Liver (tissue), 3 donors: ENCODE data around the gene VEGFD.

ENCODE experiments used
- EGR1 ChIP-seq, 2 donors: IDR thresholded peaks; 2 replicates each; pipeline ENCODE4 v1.6.1; 2016 to 2018; ENCODE audit warnings: antibody characterized with exemption in 2 of 2, low read depth in 2 of 2
- FOXA1 ChIP-seq: IDR thresholded peaks from 2 replicates; pipeline ENCODE4 v1.6.1; 2016; ENCODE audit warnings: antibody characterized with exemption
- GABPA ChIP-seq, 2 donors: IDR thresholded peaks in 1 of 2; conservative IDR thresholded peaks in 1 of 2; 2 replicates each; pipeline ENCODE4 v1.6.1; 2016; ENCODE audit warnings: antibody characterized with exemption in 2 of 2, mild to moderate bottlenecking in 1 of 2, moderate library complexity in 1 of 2
- NR2F2 ChIP-seq: IDR thresholded peaks from 2 replicates; pipeline ENCODE4 v1.6.1; 2016; ENCODE audit warnings: antibody characterized with exemption
- RAD21 ChIP-seq, 2 donors: IDR thresholded peaks; 2 replicates each; pipeline ENCODE4 v1.6.1; 2016; ENCODE audit warnings: antibody characterized with exemption in 2 of 2, mild to moderate bottlenecking in 2 of 2
- RXRA ChIP-seq, 2 donors: IDR thresholded peaks; 2 replicates each; pipeline ENCODE4 v1.6.1; 2017 to 2018; ENCODE audit warnings: antibody characterized with exemption in 2 of 2, mild to moderate bottlenecking in 1 of 2
- SP1 ChIP-seq: IDR thresholded peaks from 2 replicates; pipeline ENCODE4 v1.6.1; 2018; ENCODE audit warnings: antibody characterized with exemption, mild to moderate bottlenecking
- TAF1 ChIP-seq: conservative IDR thresholded peaks from 2 replicates; pipeline ENCODE4 v1.6.1; 2016; ENCODE audit warnings: antibody characterized with exemption, mild to moderate bottlenecking
- YY1 ChIP-seq: IDR thresholded peaks from 2 replicates; pipeline ENCODE4 v1.6.1; 2016; ENCODE audit warnings: antibody characterized with exemption, mild to moderate bottlenecking
- TF ChIP-seq, protein P1 (sequence below): fragments of 150-350 bp; IDR thresholded peaks from 2 replicates; pipeline ENCODE4 v1.5.1; 2017; ENCODE audit warnings: improper control_type of control experiment, low read depth, low read length; ENCODE audit not compliant: missing input control
- TF ChIP-seq, protein P2 (sequence below): IDR thresholded peaks from 2 replicates; pipeline ENCODE4 v1.6.1; 2016; ENCODE audit warnings: antibody characterized with exemption
- TF ChIP-seq, protein P3 (sequence below): IDR thresholded peaks from 2 replicates; pipeline ENCODE4 v1.6.1; 2016; ENCODE audit warnings: antibody characterized with exemption, mild to moderate bottlenecking
- TF ChIP-seq, protein P4 (sequence below): IDR thresholded peaks from 2 replicates; pipeline ENCODE4 v1.6.1; 2016; ENCODE audit warnings: antibody characterized with exemption
- TF ChIP-seq, protein P5 (sequence below): IDR thresholded peaks from 2 replicates; pipeline ENCODE4 v1.6.1; 2016; ENCODE audit warnings: antibody characterized with exemption
- donor health status: healthy.
- donor health status: healthy.

DNA sequence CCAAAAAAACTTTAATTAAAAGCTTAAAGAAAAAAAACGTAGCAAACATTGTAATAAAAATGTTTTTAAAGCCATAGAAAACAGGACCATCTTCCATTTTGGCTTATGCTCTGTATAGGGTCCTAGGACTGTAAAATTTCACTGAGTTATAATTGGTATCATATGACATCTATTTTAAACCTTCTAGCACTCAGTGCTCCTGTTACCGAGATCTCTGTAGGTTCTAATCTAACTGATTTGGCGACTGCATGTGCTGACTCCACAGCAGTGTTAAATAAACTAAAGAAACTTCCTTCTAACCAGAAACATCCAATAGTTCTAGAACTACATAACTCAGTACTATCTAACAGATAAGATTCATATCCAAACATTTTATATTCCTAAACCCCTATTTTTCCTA, 68.7 kb downstream of the VEGFD start, which contains the start of gene ASB11:
- TF ChIP-seq NR2F2 (no peak), RXRA (IDR thresholded peaks at IDR 0.05) (no peak), RAD21 (IDR thresholded peaks at IDR 0.05) (no peak), TAF1 (no peak), SP1 (no peak), YY1 (no peak), GABPA (IDR thresholded peaks at IDR 0.05 in 1 of 2, conservative IDR thresholded peaks at IDR 0.05 in 1 of 2) (no peak), FOXA1 (no peak), EGR1 (IDR thresholded peaks at IDR 0.05; ENCODE audit: low read depth in 2 of 2) (no peak)
- TF ChIP-seq, protein P1, sequence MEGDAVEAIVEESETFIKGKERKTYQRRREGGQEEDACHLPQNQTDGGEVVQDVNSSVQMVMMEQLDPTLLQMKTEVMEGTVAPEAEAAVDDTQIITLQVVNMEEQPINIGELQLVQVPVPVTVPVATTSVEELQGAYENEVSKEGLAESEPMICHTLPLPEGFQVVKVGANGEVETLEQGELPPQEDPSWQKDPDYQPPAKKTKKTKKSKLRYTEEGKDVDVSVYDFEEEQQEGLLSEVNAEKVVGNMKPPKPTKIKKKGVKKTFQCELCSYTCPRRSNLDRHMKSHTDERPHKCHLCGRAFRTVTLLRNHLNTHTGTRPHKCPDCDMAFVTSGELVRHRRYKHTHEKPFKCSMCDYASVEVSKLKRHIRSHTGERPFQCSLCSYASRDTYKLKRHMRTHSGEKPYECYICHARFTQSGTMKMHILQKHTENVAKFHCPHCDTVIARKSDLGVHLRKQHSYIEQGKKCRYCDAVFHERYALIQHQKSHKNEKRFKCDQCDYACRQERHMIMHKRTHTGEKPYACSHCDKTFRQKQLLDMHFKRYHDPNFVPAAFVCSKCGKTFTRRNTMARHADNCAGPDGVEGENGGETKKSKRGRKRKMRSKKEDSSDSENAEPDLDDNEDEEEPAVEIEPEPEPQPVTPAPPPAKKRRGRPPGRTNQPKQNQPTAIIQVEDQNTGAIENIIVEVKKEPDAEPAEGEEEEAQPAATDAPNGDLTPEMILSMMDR, result no peak
- TF ChIP-seq, protein P2, sequence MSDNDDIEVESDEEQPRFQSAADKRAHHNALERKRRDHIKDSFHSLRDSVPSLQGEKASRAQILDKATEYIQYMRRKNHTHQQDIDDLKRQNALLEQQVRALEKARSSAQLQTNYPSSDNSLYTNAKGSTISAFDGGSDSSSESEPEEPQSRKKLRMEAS, result no peak
- TF ChIP-seq, protein P3, sequence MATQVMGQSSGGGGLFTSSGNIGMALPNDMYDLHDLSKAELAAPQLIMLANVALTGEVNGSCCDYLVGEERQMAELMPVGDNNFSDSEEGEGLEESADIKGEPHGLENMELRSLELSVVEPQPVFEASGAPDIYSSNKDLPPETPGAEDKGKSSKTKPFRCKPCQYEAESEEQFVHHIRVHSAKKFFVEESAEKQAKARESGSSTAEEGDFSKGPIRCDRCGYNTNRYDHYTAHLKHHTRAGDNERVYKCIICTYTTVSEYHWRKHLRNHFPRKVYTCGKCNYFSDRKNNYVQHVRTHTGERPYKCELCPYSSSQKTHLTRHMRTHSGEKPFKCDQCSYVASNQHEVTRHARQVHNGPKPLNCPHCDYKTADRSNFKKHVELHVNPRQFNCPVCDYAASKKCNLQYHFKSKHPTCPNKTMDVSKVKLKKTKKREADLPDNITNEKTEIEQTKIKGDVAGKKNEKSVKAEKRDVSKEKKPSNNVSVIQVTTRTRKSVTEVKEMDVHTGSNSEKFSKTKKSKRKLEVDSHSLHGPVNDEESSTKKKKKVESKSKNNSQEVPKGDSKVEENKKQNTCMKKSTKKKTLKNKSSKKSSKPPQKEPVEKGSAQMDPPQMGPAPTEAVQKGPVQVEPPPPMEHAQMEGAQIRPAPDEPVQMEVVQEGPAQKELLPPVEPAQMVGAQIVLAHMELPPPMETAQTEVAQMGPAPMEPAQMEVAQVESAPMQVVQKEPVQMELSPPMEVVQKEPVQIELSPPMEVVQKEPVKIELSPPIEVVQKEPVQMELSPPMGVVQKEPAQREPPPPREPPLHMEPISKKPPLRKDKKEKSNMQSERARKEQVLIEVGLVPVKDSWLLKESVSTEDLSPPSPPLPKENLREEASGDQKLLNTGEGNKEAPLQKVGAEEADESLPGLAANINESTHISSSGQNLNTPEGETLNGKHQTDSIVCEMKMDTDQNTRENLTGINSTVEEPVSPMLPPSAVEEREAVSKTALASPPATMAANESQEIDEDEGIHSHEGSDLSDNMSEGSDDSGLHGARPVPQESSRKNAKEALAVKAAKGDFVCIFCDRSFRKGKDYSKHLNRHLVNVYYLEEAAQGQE, result no peak
- TF ChIP-seq, protein P4, sequence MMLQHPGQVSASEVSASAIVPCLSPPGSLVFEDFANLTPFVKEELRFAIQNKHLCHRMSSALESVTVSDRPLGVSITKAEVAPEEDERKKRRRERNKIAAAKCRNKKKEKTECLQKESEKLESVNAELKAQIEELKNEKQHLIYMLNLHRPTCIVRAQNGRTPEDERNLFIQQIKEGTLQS, result no peak
- TF ChIP-seq, protein P5, sequence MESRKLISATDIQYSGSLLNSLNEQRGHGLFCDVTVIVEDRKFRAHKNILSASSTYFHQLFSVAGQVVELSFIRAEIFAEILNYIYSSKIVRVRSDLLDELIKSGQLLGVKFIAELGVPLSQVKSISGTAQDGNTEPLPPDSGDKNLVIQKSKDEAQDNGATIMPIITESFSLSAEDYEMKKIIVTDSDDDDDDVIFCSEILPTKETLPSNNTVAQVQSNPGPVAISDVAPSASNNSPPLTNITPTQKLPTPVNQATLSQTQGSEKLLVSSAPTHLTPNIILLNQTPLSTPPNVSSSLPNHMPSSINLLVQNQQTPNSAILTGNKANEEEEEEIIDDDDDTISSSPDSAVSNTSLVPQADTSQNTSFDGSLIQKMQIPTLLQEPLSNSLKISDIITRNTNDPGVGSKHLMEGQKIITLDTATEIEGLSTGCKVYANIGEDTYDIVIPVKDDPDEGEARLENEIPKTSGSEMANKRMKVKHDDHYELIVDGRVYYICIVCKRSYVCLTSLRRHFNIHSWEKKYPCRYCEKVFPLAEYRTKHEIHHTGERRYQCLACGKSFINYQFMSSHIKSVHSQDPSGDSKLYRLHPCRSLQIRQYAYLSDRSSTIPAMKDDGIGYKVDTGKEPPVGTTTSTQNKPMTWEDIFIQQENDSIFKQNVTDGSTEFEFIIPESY, result no peak
